ENCODE data around the gene FAM20B. TPM values are rescaled to one million over a fixed set of nuclear protein-coding genes. Genes with fewer than 3 reads are reported as not detected.
A peak's percentile ranks its signal among the peaks of the same experiment; 100 is the strongest.
"Not testable (repeated sequence)": the region's sequence is repeated elsewhere in the genome, so short reads cannot be mapped to it uniquely, and the experiment has no call there.

Gene FAM20B
- total and polyA plus RNA-seq, 2 experiments from 2014 or later = 10.9 to 16.2 TPM

GRCh38 chr1:178998295-178998694 lies 27.4 kb upstream of the FAM20B start:
- Histone ChIP-seq H3K9me3 (ENCODE audit: low read depth) (no peaks in the 10 kb centered on the region), H3K4me1 (ENCODE audit: low read depth) (no peaks in the 10 kb centered on the region), H3K4me3 (no peak overlapping the region), H3K27me3 (no peaks in the 10 kb centered on the region), H3K36me3 (no peaks in the 10 kb centered on the region), H3K27ac (no peak overlapping the region)
- no peak for DNase-seq (ENCODE audit: low read depth in 1 of 2, low spot score in 1 of 2)
- no peak for TF ChIP-seq CTCF (IDR thresholded peaks at IDR 0.05; ENCODE audit: low read depth, low read length)

- H3K4me3 ChIP-seq = no peak overlapping the region
- no peaks in the 10 kb centered on the region for H3K4me1 ChIP-seq (ENCODE audit: low read depth)
- no peaks in the 10 kb centered on the region for H3K36me3 ChIP-seq
- no peaks in the 10 kb centered on the region for H3K27me3 ChIP-seq
- no peak overlapping the region for H3K27ac ChIP-seq
- no peaks in the 10 kb centered on the region for H3K9me3 ChIP-seq (ENCODE audit: low read depth)
- no peak for TF ChIP-seq CTCF (IDR thresholded peaks at IDR 0.05; ENCODE audit: low read depth, low read length)
- DNase-seq (ENCODE audit: low read depth in 1 of 2, low spot score in 1 of 2) = no peak
These were observed 26.6 kb upstream of the FAM20B start for GRCh38 chr1:178999061-178999460.

GRCh38 chr1:179001451-179001850 lies 24.2 kb upstream of the FAM20B start:
- H3K4me1 ChIP-seq (ENCODE audit: low read depth) = no peaks in the 10 kb centered on the region
- H3K9me3 ChIP-seq (ENCODE audit: low read depth) = no peaks in the 10 kb centered on the region
- no peak overlapping the region for H3K4me3 ChIP-seq
- TF ChIP-seq CTCF (IDR thresholded peaks at IDR 0.05; ENCODE audit: low read depth, low read length) = no peak
- no peak overlapping the region for H3K27ac ChIP-seq
- H3K36me3 ChIP-seq = no peaks in the 10 kb centered on the region
- no peaks in the 10 kb centered on the region for H3K27me3 ChIP-seq
- DNase-seq (ENCODE audit: low read depth in 1 of 2, low spot score in 1 of 2) = no peak

GRCh38 chr1:179002064-179002463 lies 23.6 kb upstream of the FAM20B start:
- not testable (repeated sequence) for DNase-seq (ENCODE audit: low read depth in 1 of 2, low spot score in 1 of 2); H3K27me3 ChIP-seq

GRCh38 chr1:179002552-179003345 lies 22.9 kb upstream of the FAM20B start:
- H3K4me1 ChIP-seq (ENCODE audit: low read depth) = no peaks in the 10 kb centered on the region
- no peak overlapping the region for H3K4me3 ChIP-seq
- H3K36me3 ChIP-seq = no peaks in the 10 kb centered on the region
- H3K27me3 ChIP-seq = no peaks in the 10 kb centered on the region
- TF ChIP-seq CTCF (IDR thresholded peaks at IDR 0.05; ENCODE audit: low read depth, low read length) = peak; percentile 98
- no peaks in the 10 kb centered on the region for H3K9me3 ChIP-seq (ENCODE audit: low read depth)
- DNase-seq (ENCODE audit: low read depth in 1 of 2, low spot score in 1 of 2) = peak; percentile 74 to 89
- H3K27ac ChIP-seq = no peak overlapping the region

More at GRCh38 chr1:179002064-179002463, 23.6 kb upstream of the FAM20B start:
- H3K4me1 ChIP-seq (ENCODE audit: low read depth); H3K4me3 ChIP-seq; H3K9me3 ChIP-seq (ENCODE audit: low read depth); H3K27ac ChIP-seq; H3K36me3 ChIP-seq: not testable (repeated sequence)

- no peak for DNase-seq (ENCODE audit: low read depth in 1 of 2, low spot score in 1 of 2)
- H3K27ac ChIP-seq = no peak overlapping the region
- no peaks in the 10 kb centered on the region for H3K27me3 ChIP-seq
- no peaks in the 10 kb centered on the region for H3K9me3 ChIP-seq (ENCODE audit: low read depth)
- H3K4me1 ChIP-seq (ENCODE audit: low read depth) = no peaks in the 10 kb centered on the region
- no peak overlapping the region for H3K4me3 ChIP-seq
- no peak for TF ChIP-seq CTCF (IDR thresholded peaks at IDR 0.05; ENCODE audit: low read depth, low read length)
- no peaks in the 10 kb centered on the region for H3K36me3 ChIP-seq
These were observed 22.1 kb upstream of the FAM20B start for GRCh38 chr1:179003512-179004066.

Data from cardiac muscle cell (in vitro differentiated cells and primary cell).